ENCODE data around the gene TMED8.
"Not testable (repeated sequence)": the region's sequence is repeated elsewhere in the genome, so short reads cannot be mapped to it uniquely, and the experiment has no call there.

TMED8 gene

DNA sequence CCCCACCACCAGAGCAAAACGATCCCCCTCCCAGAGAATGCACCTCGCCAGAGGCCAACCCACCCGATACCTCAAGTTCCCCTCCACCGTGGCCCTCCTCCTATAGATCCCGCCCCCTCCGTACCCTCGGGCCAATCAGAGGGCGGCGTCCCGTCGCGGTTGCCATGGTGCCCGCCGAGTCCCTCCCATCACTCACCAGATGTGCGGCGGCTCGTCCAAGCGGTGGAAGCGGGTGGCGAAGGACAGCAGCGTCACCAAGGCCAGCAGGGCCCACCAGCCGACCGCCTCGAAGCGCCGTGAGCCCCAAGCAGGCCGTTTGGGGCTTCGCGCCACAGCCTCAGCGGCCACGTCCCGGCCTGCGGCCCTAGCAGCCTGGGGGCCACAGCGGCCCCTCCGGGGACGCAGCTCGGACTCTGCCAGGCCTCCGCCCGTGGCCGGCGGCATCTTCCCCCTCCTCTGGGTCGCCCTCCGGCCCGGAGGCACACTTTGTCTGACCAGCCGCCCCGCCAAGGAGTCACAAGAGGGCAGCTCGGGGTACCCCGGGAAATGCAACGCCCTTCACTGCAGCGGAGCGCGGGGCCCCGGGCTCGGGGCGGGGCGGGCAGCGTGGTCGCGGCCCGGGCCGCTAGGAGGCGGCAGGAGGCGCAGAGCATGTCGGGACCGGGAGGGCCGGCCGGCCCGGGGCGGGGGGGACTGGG, 56.5 kb downstream of the TMED8 start, which contains the start of gene POMT2:
TSS of gene POMT2 (minus strand) at position 646 of the 698 bp plus-strand sequence. CDS start at position 444, 202 bp downstream.
- peak; percentile 89 to 92 for DNase-seq

DNA sequence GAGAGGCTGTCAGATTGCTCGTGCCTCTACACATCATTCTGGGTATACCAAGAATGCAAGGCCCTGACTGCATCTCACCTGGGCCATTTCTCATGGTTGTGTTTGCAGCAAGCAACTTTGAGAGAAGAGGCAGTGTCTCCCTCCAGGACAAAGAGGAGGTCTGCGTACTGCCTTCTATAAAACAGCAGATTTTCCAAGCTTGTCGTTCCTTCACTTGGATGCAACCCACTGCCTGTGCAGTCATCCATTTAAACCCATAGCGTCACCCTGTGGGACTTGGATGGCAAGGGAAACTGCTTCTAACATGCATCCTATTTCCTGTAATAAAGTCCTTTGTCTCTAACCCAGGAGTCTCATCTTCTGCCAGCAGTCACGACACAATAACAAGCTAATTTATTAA, 57.5 kb downstream of the TMED8 start:
- peak in 1 of 2 donors; percentile 18 for DNase-seq

DNA sequence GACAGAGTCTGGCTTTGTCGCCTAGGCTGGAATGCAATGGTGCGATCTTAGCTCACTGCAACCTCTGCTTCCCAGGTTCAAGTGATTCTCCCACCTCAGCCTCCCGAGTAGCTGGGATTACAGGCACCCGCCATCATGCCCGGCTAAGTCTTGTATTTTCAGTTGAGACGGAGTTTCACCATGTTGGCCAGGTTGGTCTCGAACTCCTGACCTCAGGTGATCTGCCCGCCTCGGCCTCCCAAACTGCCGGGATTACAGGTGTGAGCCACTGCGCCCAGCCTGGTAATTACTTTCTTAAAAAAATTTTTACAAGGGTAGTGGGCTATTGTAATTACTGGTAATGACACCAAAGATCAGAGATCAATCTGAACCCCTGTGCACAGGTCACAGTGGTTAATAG, 58.1 kb downstream of the TMED8 start:
- not testable (repeated sequence) for DNase-seq

DNA sequence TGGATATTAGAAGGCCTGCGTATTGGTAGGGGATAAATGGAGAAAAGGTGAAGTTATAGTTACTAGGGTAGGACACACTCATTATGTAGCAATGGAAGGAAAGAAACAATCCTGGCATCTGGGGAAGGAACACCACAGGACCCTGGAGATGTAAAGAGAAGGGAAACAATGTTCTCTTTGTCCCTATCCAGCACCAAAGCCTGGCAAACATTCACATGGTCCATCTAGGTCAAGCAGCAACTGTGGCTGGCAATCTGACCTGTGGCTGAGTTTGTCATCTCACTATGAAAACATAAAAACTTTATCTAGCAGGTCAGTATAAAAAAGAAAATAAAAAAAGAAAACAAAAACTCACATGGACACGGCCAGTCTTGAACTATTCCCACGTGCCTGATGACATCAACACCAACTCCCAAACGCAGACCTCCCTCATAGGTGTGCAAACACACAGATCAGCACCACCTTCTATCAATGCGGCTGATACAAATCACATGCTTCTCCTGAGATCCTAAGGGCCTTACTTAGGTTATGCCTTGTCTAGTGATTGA, 58.8 kb downstream of the TMED8 start:
- peak; percentile 27 to 59 for DNase-seq

GRCh38 chr14:77316872-77317301, 60.0 kb downstream of the TMED8 start:
- no peak for DNase-seq

- DNase-seq = no peak
Observed at GRCh38 chr14:77316195-77316505, 60.7 kb downstream of the TMED8 start.

- DNase-seq = peak in 1 of 2 donors; percentile 37
Observed at GRCh38 chr14:77314539-77315457, 62.1 kb downstream of the TMED8 start.

GRCh38 chr14:77314043-77314442, 62.9 kb downstream of the TMED8 start:
- peak; percentile 30 to 59 for DNase-seq

GRCh38 chr14:77313371-77313770, 63.5 kb downstream of the TMED8 start:
- no peak for DNase-seq

DNA sequence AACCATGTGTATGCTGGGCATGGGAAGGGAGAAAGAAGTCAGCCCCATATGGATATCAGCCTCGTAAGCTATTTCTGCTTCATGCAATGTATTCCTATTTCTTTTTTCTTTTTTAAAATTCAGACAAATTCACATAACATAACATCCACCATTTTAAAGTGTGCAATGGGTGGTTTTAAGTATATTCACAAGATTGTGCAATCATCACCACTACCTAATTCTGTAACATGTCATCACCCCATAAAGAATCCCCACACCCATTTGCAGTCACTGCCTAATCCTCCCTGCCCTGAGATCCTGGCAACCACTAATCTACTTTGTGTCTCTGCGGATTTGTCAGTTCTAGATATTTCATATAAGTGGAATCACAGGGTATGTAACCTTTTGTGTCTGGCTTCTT, 65.7 kb downstream of the TMED8 start:
- DNase-seq = no peak

- DNase-seq = no peak
Observed at GRCh38 chr14:77310026-77310425, 66.9 kb downstream of the TMED8 start.

GRCh38 chr14:77309131-77309530, 67.8 kb downstream of the TMED8 start:
- no peak for DNase-seq

DNA sequence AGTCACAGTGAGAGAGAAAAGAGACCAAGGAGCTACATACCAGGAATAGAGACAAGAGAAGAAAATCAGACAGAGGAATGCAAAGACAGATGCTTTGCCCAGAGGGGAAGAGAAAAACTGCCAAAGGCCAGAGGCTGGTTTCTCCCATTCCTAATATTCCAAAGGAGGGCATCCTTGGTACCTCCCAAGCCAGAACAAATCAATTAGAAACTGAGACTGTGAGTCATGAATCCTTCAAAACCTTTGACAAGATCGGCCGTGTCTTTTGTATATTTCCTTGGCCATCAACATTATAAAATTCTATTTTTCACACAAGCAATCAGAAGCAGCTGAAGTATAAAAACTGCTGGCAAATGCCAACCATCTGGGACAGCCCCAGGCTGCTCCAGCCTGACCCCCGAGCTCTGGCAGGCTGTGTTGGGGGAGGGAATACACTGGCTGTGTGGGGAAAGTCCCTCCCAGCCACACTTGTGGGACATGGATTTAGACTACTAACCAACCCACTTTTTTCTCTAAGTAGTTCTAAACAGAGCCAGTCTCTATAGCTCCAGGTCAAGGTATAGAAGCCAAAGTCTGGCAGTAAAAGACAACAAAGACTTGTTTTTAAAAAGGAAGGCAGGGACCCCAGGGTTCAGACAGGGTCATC, 69.9 kb downstream of the TMED8 start:
- peak; percentile 71 to 75 for DNase-seq

- peak; percentile 73 to 94 for DNase-seq
Observed at GRCh38 chr14:77306416-77306815, 70.5 kb downstream of the TMED8 start.

DNA sequence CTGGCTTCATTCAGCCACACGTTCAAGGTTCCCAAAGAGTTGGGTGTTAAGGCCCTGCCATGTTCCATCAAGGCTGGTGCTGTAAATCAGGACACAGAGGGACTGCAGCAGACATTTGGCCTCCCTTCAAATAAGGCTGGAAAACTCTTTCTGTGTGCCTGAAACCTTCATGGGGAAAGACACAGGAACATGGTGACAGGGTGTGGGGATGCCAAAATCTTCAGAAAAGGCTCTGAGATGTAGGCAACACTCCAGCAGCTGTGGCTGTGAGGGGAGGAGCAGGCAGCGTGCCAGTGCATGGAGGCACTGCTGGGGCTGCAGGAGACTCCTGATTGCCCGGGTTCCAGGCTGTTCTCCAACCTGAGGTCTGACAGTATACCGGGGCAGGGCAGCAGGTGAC, 71.2 kb downstream of the TMED8 start:
- DNase-seq = peak in 1 of 2 donors; percentile 49

DNA sequence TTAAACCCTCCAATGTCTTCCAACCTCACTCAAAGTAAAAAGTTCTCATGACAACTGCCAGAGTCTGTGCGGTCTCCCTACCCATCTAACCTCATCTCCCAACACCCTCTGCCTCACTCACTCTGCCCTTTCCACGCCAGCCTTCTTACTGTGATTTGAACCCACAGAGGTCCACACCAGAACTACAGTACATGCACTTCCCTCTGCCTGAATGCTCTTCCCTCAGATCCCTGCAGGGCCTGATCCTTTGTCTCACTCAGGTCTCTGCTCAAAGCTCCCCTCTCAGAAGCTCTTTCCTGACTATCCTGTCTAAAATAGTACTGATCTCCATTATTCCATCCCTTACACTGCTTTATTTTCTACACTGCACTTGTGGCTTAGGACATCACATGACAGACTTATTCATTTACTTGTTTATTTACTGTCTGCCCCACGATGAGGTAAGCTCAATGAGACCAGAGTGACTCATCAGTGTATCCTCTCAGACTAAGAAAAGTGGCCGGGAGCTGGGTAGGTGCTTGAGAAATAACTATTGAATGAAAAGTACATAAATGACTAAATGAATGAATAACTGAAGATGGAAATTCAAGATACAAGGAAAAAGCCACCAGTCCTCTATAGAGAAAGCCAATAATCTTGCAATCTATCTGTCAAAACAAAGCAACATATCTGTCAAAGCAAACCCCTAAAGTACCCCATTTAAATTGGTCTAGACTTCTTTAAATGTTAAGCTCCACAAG, 73.3 kb downstream of the TMED8 start:
- DNase-seq = no peak

GRCh38 chr14:77302926-77303325, 74.0 kb downstream of the TMED8 start:
- DNase-seq = no peak

GRCh38 chr14:77301103-77301502, 75.8 kb downstream of the TMED8 start:
- DNase-seq = peak; percentile 83 to 89

- no peak for DNase-seq
Observed at GRCh38 chr14:77299771-77300170, 77.1 kb downstream of the TMED8 start.

DNA sequence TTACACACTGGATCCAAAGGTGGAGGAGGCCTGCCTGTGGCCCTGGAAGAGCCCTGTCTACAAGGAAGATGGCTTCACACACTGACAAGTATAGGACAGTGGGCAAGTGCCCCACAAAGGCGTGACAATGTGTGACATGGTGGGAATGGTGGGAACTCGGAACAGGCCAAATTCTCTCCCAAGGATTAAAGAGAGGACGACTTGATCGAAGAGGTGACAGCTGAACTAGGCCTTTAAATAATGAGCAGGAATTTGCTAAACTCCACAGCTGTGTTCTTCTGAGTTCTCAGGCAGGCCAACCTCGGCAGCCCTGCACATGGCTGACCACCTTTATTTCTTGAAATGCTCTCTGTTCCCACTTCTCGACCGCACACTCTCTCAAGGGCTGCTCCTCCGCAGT, 80.0 kb downstream of the TMED8 start:
- DNase-seq = no peak

DNA sequence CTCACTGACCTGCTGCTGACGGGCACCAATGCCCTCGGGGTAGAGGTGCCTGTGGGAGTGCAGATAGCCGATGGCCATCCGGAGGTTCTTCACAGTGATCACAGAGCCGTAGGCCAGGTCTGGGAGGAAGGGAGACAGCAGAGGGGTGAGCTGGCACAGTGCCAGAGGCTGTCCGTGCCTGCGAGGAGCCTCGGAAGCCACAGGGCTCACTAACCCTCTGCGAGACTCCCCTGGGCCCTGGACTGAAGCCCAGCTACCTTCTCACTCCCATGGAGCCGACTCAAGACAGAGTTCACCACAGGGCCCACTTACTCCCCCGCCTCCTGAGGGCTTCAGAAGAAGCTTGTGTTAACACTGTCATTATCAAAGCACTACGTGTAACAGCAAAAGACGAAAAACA, 80.7 kb downstream of the TMED8 start:
- no peak for DNase-seq

- no peak for DNase-seq
Observed at GRCh38 chr14:77290705-77291104, 86.2 kb downstream of the TMED8 start.
